ENCODE measurements around the gene PDZRN3. TPM values are rescaled to one million over a fixed set of nuclear protein-coding genes. Genes with fewer than 3 reads are reported as not detected.

The PDZRN3 gene
- total RNA-seq, 2 donors from 2014 or later: 6.1 to 10.4 TPM

DNA sequence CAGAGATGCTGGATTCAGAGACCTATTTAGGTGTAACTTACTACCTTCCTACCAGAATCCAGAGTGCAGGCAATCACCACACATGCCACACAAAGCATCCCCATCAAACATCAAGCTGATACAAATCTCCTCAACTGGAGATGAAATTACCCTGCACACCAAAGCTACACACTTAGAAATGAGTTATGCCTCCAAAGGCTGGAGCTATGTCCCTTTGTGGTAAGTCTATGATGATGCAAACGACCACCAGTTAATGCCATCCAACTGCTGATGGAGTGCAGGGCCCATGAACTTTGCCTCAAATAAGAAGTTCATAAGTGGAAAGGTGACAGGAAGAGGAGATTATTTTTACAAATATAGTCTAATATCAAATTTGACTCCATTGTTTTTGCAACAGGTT lies 38.1 kb downstream of the PDZRN3 start:
- 69% methylated on average over 1 of the region's 1 CpG; no CpG with 5 or more reads in 1 of the 2 experiments for whole genome bisulfite sequencing, 2 experiments (ENCODE audit: insufficient coverage in 1 of 2, insufficient read length in 1 of 2)
- Histone ChIP-seq H3K9ac (ENCODE audit: extremely low read depth, low read length, poor library complexity, severe bottlenecking) (no peak overlapping the region), H3K27ac (ENCODE audit: low read depth, low read length) (no peak overlapping the region), H3K4me1 (ENCODE audit: control insufficient read depth, insufficient read depth, low read length) (no peaks in the 10 kb centered on the region), H3K36me3 (ENCODE audit: control insufficient read depth, insufficient read depth, low read length) (peaks cover 27% of the 10 kb centered on the region), H3K27me3 (ENCODE audit: control insufficient read depth, insufficient read depth, low read length, poor library complexity, severe bottlenecking) (no peaks in the 10 kb centered on the region), H3K9me3 (ENCODE audit: control insufficient read depth, low read length) (no peaks in the 10 kb centered on the region), H3K4me3 (ENCODE audit: low read length) (no peak overlapping the region)
- no peak overlapping the region for H3K27ac Mint-ChIP-seq
- DNase-seq: no peak
- H3K4me1 Mint-ChIP-seq: no peaks in the 10 kb centered on the region
- H3K4me3 Mint-ChIP-seq: no peak overlapping the region
- H3K27me3 Mint-ChIP-seq (ENCODE audit: insufficient read depth): peaks cover 32% of the 10 kb centered on the region
- no peak for TF ChIP-seq CTCF (conservative IDR thresholded peaks at IDR 0.05)
- no peaks in the 10 kb centered on the region for H3K9me3 Mint-ChIP-seq
- peaks cover 1% of the 10 kb centered on the region for H3K36me3 Mint-ChIP-seq (ENCODE audit: low read depth)

DNA sequence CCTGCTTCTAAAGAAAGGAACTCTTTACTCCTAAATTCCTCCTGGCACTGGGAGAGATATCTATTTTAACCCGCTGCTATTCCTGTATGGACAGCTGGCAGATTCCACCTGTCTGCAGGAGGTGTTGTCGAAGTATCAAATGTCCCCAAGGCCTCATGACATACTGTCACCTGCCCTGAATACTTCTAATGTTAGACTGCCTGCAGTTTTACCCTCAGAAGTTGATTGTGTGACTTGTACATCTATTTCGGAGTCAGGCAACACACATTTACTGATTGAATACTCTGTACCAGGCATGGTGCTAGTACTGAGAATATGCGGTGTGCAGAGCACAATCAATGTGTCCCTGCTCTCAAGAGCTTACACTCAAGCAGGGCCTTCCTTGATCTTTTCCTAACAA lies 38.6 kb downstream of the PDZRN3 start:
- H3K4me1 Mint-ChIP-seq: no peaks in the 10 kb centered on the region
- Histone ChIP-seq H3K27ac (ENCODE audit: low read depth, low read length) (no peak overlapping the region), H3K9me3 (ENCODE audit: control insufficient read depth, low read length) (no peaks in the 10 kb centered on the region), H3K27me3 (ENCODE audit: control insufficient read depth, insufficient read depth, low read length, poor library complexity, severe bottlenecking) (no peaks in the 10 kb centered on the region), H3K4me1 (ENCODE audit: control insufficient read depth, insufficient read depth, low read length) (no peaks in the 10 kb centered on the region), H3K4me3 (ENCODE audit: low read length) (no peak overlapping the region), H3K36me3 (ENCODE audit: control insufficient read depth, insufficient read depth, low read length) (peaks cover 30% of the 10 kb centered on the region), H3K9ac (ENCODE audit: extremely low read depth, low read length, poor library complexity, severe bottlenecking) (no peak overlapping the region)
- no peak overlapping the region for H3K27ac Mint-ChIP-seq
- no peak overlapping the region for H3K4me3 Mint-ChIP-seq
- no peak for DNase-seq
- peaks cover 28% of the 10 kb centered on the region for H3K27me3 Mint-ChIP-seq (ENCODE audit: insufficient read depth)
- WGBS, 2 experiments (ENCODE audit: insufficient coverage in 1 of 2, insufficient read length in 1 of 2): 95 to 100% methylated on average over 3 to 4 of the region's 4 CpGs
- H3K9me3 Mint-ChIP-seq: no peaks in the 10 kb centered on the region
- peaks cover 1% of the 10 kb centered on the region for H3K36me3 Mint-ChIP-seq (ENCODE audit: low read depth)
- TF ChIP-seq CTCF (conservative IDR thresholded peaks at IDR 0.05): no peak

DNA sequence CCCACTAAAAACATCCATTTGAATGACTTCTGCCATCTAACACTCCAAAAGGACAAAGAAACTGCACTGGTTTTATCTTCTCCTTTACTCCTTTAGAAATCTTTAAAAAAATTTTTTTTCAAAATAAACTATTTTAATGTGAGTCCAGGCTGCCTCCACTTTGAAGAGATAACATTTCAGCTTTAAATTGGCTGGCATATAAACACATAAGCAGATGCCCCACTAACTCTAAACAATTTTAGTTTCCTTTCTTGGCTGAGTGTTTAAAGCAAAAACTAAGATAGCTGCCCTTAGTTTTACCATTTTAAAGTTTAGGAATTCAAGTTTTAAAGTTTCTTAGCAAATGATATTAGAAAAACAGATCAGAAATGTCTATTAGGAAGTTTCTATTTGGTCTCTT lies 39.9 kb downstream of the PDZRN3 start:
- no peak for DNase-seq
- no peak for TF ChIP-seq CTCF (conservative IDR thresholded peaks at IDR 0.05)
- Histone ChIP-seq H3K4me1 (ENCODE audit: control insufficient read depth, insufficient read depth, low read length) (no peaks in the 10 kb centered on the region), H3K4me3 (ENCODE audit: low read length) (no peak overlapping the region), H3K9ac (ENCODE audit: extremely low read depth, low read length, poor library complexity, severe bottlenecking) (no peak overlapping the region), H3K27ac (ENCODE audit: low read depth, low read length) (no peak overlapping the region), H3K9me3 (ENCODE audit: control insufficient read depth, low read length) (no peaks in the 10 kb centered on the region), H3K27me3 (ENCODE audit: control insufficient read depth, insufficient read depth, low read length, poor library complexity, severe bottlenecking) (no peaks in the 10 kb centered on the region), H3K36me3 (ENCODE audit: control insufficient read depth, insufficient read depth, low read length) (peaks cover 31% of the 10 kb centered on the region)
- H3K27me3 Mint-ChIP-seq (ENCODE audit: insufficient read depth): peaks cover 20% of the 10 kb centered on the region
- no peak overlapping the region for H3K27ac Mint-ChIP-seq
- no peak overlapping the region for H3K4me3 Mint-ChIP-seq
- peaks cover 1% of the 10 kb centered on the region for H3K36me3 Mint-ChIP-seq (ENCODE audit: low read depth)
- no peaks in the 10 kb centered on the region for H3K4me1 Mint-ChIP-seq
- H3K9me3 Mint-ChIP-seq: no peaks in the 10 kb centered on the region

Measured in endodermal cell (in vitro differentiated cells).